GM12878 (cell line): ENCODE data around the gene SLC25A39. TPM values are rescaled to one million over a fixed set of nuclear protein-coding genes. Genes with fewer than 3 reads are reported as not detected.

Experiments used
- ATAC-seq: fragments of 200-7000 bp; cut with Tn5 transposase; 3 replicates; pipeline ENCODE4 v1.9.1; 2020; ENCODE audit warnings: mild to moderate bottlenecking, moderate library complexity
- BruUV-seq: library from RNA; stranded (reverse); fragments of 400-500 nt; replicated peaks from 2 replicates; lab custom pipeline; 2021; lab: Mats Ljungman, UMichigan
- CTCF ChIA-PET: fragments of 300-600 bp; sonication (Branson Sonifier 250); formaldehyde crosslinking; extraction: SDS; loops from one replicate; lab custom pipeline; 2021; ENCODE audit warnings: inconsistent platforms; lab: Yijun Ruan, JAX
- POLR2A ChIA-PET: fragments of 350-600 bp; formaldehyde crosslinking; extraction: SDS; loops from one replicate; lab custom pipeline; 2021; ENCODE audit warnings: inconsistent platforms; lab: Charles Lee
- RAD21 ChIA-PET: fragments of 300-600 bp; sonication (Branson Sonifier 250); formaldehyde crosslinking; loops from one replicate; lab custom pipeline; 2023; ENCODE audit warnings: antibody characterized with exemption; ENCODE audit not compliant: unreplicated experiment; lab: Charles Lee
- SMC1A ChIA-PET: fragments of 300-600 bp; sonication (Branson Sonifier 250); formaldehyde crosslinking; loops from one replicate; lab custom pipeline; 2023; ENCODE audit not compliant: unreplicated experiment, uncharacterized antibody; lab: Charles Lee
- DNase-seq: peaks from one replicate; pipeline ENCODE4 v3.0.0-alpha.2; 2011; ENCODE audit warnings: low read depth, low spot score
- FAIRE-seq: peaks from 3 replicates; lab custom pipeline; 2011; peaks lifted over from hg19 to GRCh38; lab: Jason Lieb, UNC
- H2AFZ ChIP-seq: 2 replicates; pipeline ENCODE4 v1.6.0; 2011; ENCODE audit warnings: low read depth, low read length, control low read depth; ENCODE audit not compliant: control insufficient read depth
- H3K27ac ChIP-seq: 2 replicates; pipeline ENCODE4 v1.5.1; 2011; ENCODE audit warnings: control low read depth; ENCODE audit not compliant: control insufficient read depth, insufficient read depth
- H3K27me3 ChIP-seq, 2 experiments: replicated peaks in 1 of 2; 2 replicates each; pipeline versions ENCODE4 v1.6.0 to v1.6.1; 2011; ENCODE audit warnings: low read length in 1 of 2; ENCODE audit not compliant: control insufficient read depth in 2 of 2, insufficient read depth in 2 of 2
- H3K36me3 ChIP-seq, 2 experiments: 2 replicates each; pipeline ENCODE4 v1.5.1; 2011; ENCODE audit warnings: low read length in 1 of 2; ENCODE audit not compliant: control insufficient read depth in 2 of 2, insufficient read depth in 2 of 2
- H3K4me1 ChIP-seq: 2 replicates; pipeline ENCODE4 v1.6.1; 2011; ENCODE audit warnings: mild to moderate bottlenecking, low read length, moderate library complexity, mixed read lengths; ENCODE audit not compliant: control insufficient read depth, insufficient read depth
- H3K4me2 ChIP-seq: 2 replicates; pipeline ENCODE4 v1.6.0; 2011; ENCODE audit warnings: control low read depth; ENCODE audit not compliant: control insufficient read depth, insufficient read depth
- H3K4me3 ChIP-seq: fragments of 200-600 bp; sonication (generic); 2 replicates; pipeline ENCODE4 v1.5.1; 2016
- H3K79me2 ChIP-seq: 2 replicates; pipeline ENCODE4 v1.6.0; 2011; ENCODE audit warnings: low read length; ENCODE audit not compliant: control insufficient read depth, insufficient read depth
- H3K9ac ChIP-seq: 2 replicates; pipeline ENCODE4 v1.8.0; 2011; ENCODE audit warnings: low read length, control low read depth, mixed read lengths; ENCODE audit not compliant: control insufficient read depth, insufficient read depth
- H3K9me3 ChIP-seq: replicated peaks from 3 replicates; pipeline ENCODE4 v1.5.1; 2011; ENCODE audit warnings: mild to moderate bottlenecking, low read length; ENCODE audit not compliant: control insufficient read depth, insufficient read depth
- H4K20me1 ChIP-seq: 2 replicates; pipeline ENCODE4 v1.6.0; 2011; ENCODE audit not compliant: control insufficient read depth, insufficient read depth
- BMI1 ChIP-seq: fragments of 450-650 bp; IDR thresholded peaks from 2 replicates; pipeline ENCODE4 v1.6.1; 2016; ENCODE audit warnings: mild to moderate bottlenecking, moderate library complexity, borderline replicate concordance
- WGBS: methylation state at CpG from one replicate; pipeline ENCODE4 v1.1.6; 2016; ENCODE audit warnings: low lambda C conversion rate; ENCODE audit not compliant: insufficient replicate concordance, insufficient coverage; ENCODE audit errors: missing lambda C conversion rate; 5-methylcytosine and 5-hydroxymethylcytosine counted together
- in situ Hi-C: fragments of 300-500 bp; cut with MboI; formaldehyde crosslinking; loops from 9 replicates; pipeline ENCODE4 v1.14.3; 2018; ENCODE audit warnings: mixed read lengths
- intact Hi-C: fragments of 100-400 bp; cut with micrococcal nuclease; formaldehyde crosslinking; loops from one replicate; pipeline ENCODE4 v1.14.2; 2022; ENCODE audit not compliant: unreplicated experiment
- polyA plus RNA-seq, 11 experiments: library from polyadenylated mRNA; depleted of rRNA in 4 of 11; unstranded in 6 of 11; stranded (reverse) in 5 of 11; fragments of >200 nt; fragmentation: Nextera tagmentation in 4 of 11; fragmentation: Illumina TruSeq in 1 of 11; extraction: Ambion mirVana in 4 of 11; extraction: Trizol in 1 of 11; gene quantifications; 1 replicate in 1 of 11; 2 replicates in 10 of 11; pipeline versions ENCODE4 v1.2.1 to v1.2.3, GENCODE V29; 2011 to 2016; ENCODE audit warnings: inconsistent platforms in 2 of 11, missing spikeins in 2 of 11, low read depth in 1 of 11
- total RNA-seq, 4 experiments: library from RNA; depleted of rRNA in 3 of 4; stranded (reverse); fragments of >200 nt in 3 of 4; fragmentation: Illumina TruSeq in 1 of 4; extraction: Trizol in 1 of 4; gene quantifications; 2 replicates each; pipeline versions ENCODE4 v1.2.1 to v1.2.3, GENCODE V29; 2013 to 2021
- TF ChIP-seq, protein P1 (sequence below): IDR thresholded peaks from 2 replicates; pipeline ENCODE4 v1.6.1; 2012; ENCODE audit warnings: improper control_type of control experiment, low read depth, low read length; ENCODE audit not compliant: insufficient replicate concordance

Gene SLC25A39
- total and polyA plus RNA-seq, 10 of the 15 experiments (the other 5 are each of a cell fraction or from before 2014, with no cell fraction given) = 3.5 to 270 (median 150) TPM

DNA sequence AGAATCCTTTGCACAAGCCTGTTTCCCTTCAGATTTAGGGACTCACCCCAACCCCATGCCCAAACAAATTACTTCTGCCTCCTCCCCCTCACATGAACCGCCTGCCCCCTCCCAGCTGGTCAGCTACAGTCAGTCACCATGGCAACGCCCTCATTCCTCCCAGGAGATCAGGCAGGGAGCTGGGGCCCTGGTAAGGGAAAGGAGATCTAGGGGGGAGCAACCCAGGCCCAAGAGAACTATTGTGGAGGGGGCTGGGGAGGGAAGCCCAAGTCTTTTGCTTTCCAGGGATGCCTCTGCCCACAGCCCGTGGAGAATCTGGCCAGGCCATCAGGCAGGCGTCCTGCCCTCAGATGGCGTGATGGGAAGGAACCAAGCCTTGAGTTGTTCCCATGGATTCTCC is 36.2 kb upstream of the SLC25A39 start:
- ChIA-PET CTCF (interaction anchor here (1.3 kb wide), 1 partner anchor 10 kb away, joined by 3 read pairs; no protein-coding TSS in a partner anchor), SMC1A (interaction anchor here (0.8 kb wide), 1 partner anchor 154 kb away, joined by 3 read pairs; no protein-coding TSS in a partner anchor), RAD21 (no interaction called here), POLR2A (interaction anchor here (0.6 kb wide), 1 partner anchor 250 kb away, joined by 4 read pairs; no protein-coding TSS in a partner anchor)
- H3K4me3 ChIP-seq = no peak overlapping the region
- H3K9ac ChIP-seq = no peak overlapping the region
- FAIRE-seq = no peak
- H3K9me3 ChIP-seq = no peaks in the 10 kb centered on the region
- 8% methylated on average over 5 of the region's 5 CpGs for WGBS
- no peaks in the 10 kb centered on the region for H3K79me2 ChIP-seq
- no peaks in the 10 kb centered on the region for H4K20me1 ChIP-seq
- TF ChIP-seq, protein P1, sequence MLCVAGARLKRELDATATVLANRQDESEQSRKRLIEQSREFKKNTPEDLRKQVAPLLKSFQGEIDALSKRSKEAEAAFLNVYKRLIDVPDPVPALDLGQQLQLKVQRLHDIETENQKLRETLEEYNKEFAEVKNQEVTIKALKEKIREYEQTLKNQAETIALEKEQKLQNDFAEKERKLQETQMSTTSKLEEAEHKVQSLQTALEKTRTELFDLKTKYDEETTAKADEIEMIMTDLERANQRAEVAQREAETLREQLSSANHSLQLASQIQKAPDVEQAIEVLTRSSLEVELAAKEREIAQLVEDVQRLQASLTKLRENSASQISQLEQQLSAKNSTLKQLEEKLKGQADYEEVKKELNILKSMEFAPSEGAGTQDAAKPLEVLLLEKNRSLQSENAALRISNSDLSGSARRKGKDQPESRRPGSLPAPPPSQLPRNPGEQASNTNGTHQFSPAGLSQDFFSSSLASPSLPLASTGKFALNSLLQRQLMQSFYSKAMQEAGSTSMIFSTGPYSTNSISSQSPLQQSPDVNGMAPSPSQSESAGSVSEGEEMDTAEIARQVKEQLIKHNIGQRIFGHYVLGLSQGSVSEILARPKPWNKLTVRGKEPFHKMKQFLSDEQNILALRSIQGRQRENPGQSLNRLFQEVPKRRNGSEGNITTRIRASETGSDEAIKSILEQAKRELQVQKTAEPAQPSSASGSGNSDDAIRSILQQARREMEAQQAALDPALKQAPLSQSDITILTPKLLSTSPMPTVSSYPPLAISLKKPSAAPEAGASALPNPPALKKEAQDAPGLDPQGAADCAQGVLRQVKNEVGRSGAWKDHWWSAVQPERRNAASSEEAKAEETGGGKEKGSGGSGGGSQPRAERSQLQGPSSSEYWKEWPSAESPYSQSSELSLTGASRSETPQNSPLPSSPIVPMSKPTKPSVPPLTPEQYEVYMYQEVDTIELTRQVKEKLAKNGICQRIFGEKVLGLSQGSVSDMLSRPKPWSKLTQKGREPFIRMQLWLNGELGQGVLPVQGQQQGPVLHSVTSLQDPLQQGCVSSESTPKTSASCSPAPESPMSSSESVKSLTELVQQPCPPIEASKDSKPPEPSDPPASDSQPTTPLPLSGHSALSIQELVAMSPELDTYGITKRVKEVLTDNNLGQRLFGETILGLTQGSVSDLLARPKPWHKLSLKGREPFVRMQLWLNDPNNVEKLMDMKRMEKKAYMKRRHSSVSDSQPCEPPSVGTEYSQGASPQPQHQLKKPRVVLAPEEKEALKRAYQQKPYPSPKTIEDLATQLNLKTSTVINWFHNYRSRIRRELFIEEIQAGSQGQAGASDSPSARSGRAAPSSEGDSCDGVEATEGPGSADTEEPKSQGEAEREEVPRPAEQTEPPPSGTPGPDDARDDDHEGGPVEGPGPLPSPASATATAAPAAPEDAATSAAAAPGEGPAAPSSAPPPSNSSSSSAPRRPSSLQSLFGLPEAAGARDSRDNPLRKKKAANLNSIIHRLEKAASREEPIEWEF = no peak
- peak; percentile 23; the same call in 1 of the 2 replicates for TF ChIP-seq BMI1
- no peaks in the 10 kb centered on the region for H3K36me3 ChIP-seq
- in situ Hi-C loops (no loop called here), intact Hi-C loops (no loop called here)
- ATAC-seq = no peak
- H3K4me2 ChIP-seq = no peak overlapping the region
- no peaks in the 10 kb centered on the region for H3K4me1 ChIP-seq
- H2AFZ ChIP-seq = no peak overlapping the region
- no peak overlapping the region for H3K27ac ChIP-seq
- peaks cover 0 to 2% of the 10 kb centered on the region in 2 experiments; a peak in 2 of 4 replicates for H3K27me3 ChIP-seq
- DNase-seq = no peak
- BruUV-seq = no TSS peak
